Adipocyte (in vitro differentiated cells): ENCODE measurements around the gene SYNE4.
"Not testable (repeated sequence)": the region's sequence is repeated elsewhere in the genome, so short reads cannot be mapped to it uniquely, and the experiment has no call there.

ENCODE experiments used
- DNase-seq: peaks from one replicate; pipeline ENCODE4 v3.0.0-alpha.2; 2015; ENCODE audit warnings: low read depth
- H3K27me3 ChIP-seq: replicated peaks from 2 replicates; pipeline ENCODE4 v1.7.0; 2013; ENCODE audit warnings: mild to moderate bottlenecking, low read length, moderate library complexity; ENCODE audit not compliant: control insufficient read depth, insufficient read depth
- H3K36me3 ChIP-seq: 2 replicates; pipeline ENCODE4 v1.7.0; 2013; ENCODE audit warnings: low read length, mild to moderate bottlenecking, moderate library complexity; ENCODE audit not compliant: control insufficient read depth, insufficient read depth, severe bottlenecking
- H3K4me1 ChIP-seq: 2 replicates; pipeline ENCODE4 v1.7.0; 2013; ENCODE audit warnings: mild to moderate bottlenecking, low read length, moderate library complexity; ENCODE audit not compliant: control insufficient read depth, insufficient read depth
- H3K4me3 ChIP-seq: 2 replicates; pipeline ENCODE4 v1.7.0; 2013; ENCODE audit warnings: mild to moderate bottlenecking, low read length, moderate library complexity
- H3K9ac ChIP-seq: 2 replicates; pipeline ENCODE4 v1.7.0; 2013; ENCODE audit warnings: mild to moderate bottlenecking, low read length, moderate library complexity
- H3K9me3 ChIP-seq: 2 replicates; pipeline ENCODE4 v1.7.0; 2013; ENCODE audit warnings: mild to moderate bottlenecking, low read length, moderate library complexity; ENCODE audit not compliant: control insufficient read depth

SYNE4 gene

GRCh38 chr19:35986111-35986510 lies 22.5 kb downstream of the SYNE4 start:
- Histone ChIP-seq H3K27me3 (peaks cover 43% of the 10 kb centered on the region), H3K9ac (no peak overlapping the region), H3K4me3 (no peak overlapping the region), H3K4me1 (no peaks in the 10 kb centered on the region), H3K9me3 (peaks cover 5% of the 10 kb centered on the region), H3K36me3 (no peaks in the 10 kb centered on the region)
- DNase-seq = no peak

GRCh38 chr19:35983177-35983576 lies 25.4 kb downstream of the SYNE4 start:
- Histone ChIP-seq H3K27me3 (peaks cover 35% of the 10 kb centered on the region), H3K9me3 (no peaks in the 10 kb centered on the region), H3K4me3 (no peak overlapping the region), H3K36me3 (no peaks in the 10 kb centered on the region), H3K4me1 (no peaks in the 10 kb centered on the region), H3K9ac (no peak overlapping the region)
- DNase-seq = no peak

GRCh38 chr19:35980997-35981396 lies 27.6 kb downstream of the SYNE4 start:
- H3K27me3 ChIP-seq = peaks cover 37% of the 10 kb centered on the region
- not testable (repeated sequence) for H3K9me3 ChIP-seq, H3K4me1 ChIP-seq, H3K36me3 ChIP-seq, DNase-seq, H3K9ac ChIP-seq, H3K4me3 ChIP-seq

- Histone ChIP-seq H3K9me3 (no peaks in the 10 kb centered on the region), H3K4me3 (no peak overlapping the region), H3K27me3 (peaks cover 27% of the 10 kb centered on the region), H3K9ac (no peak overlapping the region), H3K36me3 (no peaks in the 10 kb centered on the region), H3K4me1 (no peaks in the 10 kb centered on the region)
- DNase-seq = no peak
Observed at GRCh38 chr19:35978832-35979365, 29.7 kb downstream of the SYNE4 start.

- Histone ChIP-seq H3K36me3 (no peaks in the 10 kb centered on the region), H3K9me3 (no peaks in the 10 kb centered on the region), H3K27me3 (peaks cover 28% of the 10 kb centered on the region), H3K9ac (no peak overlapping the region), H3K4me1 (no peaks in the 10 kb centered on the region), H3K4me3 (no peak overlapping the region)
- DNase-seq = no peak
Observed at GRCh38 chr19:35978271-35978670, 30.3 kb downstream of the SYNE4 start.

GRCh38 chr19:35977446-35978222 lies 31.0 kb downstream of the SYNE4 start:
- Histone ChIP-seq H3K36me3 (no peaks in the 10 kb centered on the region), H3K9me3 (no peaks in the 10 kb centered on the region), H3K4me1 (no peaks in the 10 kb centered on the region), H3K4me3 (no peak overlapping the region), H3K9ac (no peak overlapping the region), H3K27me3 (peaks cover 28% of the 10 kb centered on the region)
- DNase-seq = no peak

GRCh38 chr19:35975608-35976214 lies 32.9 kb downstream of the SYNE4 start:
- Histone ChIP-seq H3K27me3 (peaks cover 17% of the 10 kb centered on the region), H3K4me1 (no peaks in the 10 kb centered on the region), H3K9me3 (no peaks in the 10 kb centered on the region), H3K4me3 (no peak overlapping the region), H3K9ac (no peak overlapping the region), H3K36me3 (no peaks in the 10 kb centered on the region)
- DNase-seq = peak; percentile 50

GRCh38 chr19:35973487-35973886 lies 35.1 kb downstream of the SYNE4 start:
- Histone ChIP-seq H3K4me1 (no peaks in the 10 kb centered on the region), H3K9ac (no peak overlapping the region), H3K4me3 (no peak overlapping the region), H3K36me3 (no peaks in the 10 kb centered on the region), H3K9me3 (no peaks in the 10 kb centered on the region), H3K27me3 (peaks cover 21% of the 10 kb centered on the region)
- DNase-seq = no peak

GRCh38 chr19:35966771-35967170 lies 41.8 kb downstream of the SYNE4 start:
- Histone ChIP-seq H3K4me3 (no peak overlapping the region), H3K9me3 (no peaks in the 10 kb centered on the region), H3K9ac (no peak overlapping the region), H3K4me1 (no peaks in the 10 kb centered on the region), H3K36me3 (no peaks in the 10 kb centered on the region), H3K27me3 (peaks cover 7% of the 10 kb centered on the region)
- DNase-seq = no peak

GRCh38 chr19:35963514-35963913 lies 45.1 kb downstream of the SYNE4 start:
- Histone ChIP-seq H3K27me3 (peaks cover 33% of the 10 kb centered on the region), H3K4me3 (no peak overlapping the region), H3K9ac (no peak overlapping the region), H3K4me1 (peaks cover 5% of the 10 kb centered on the region), H3K36me3 (no peaks in the 10 kb centered on the region), H3K9me3 (no peaks in the 10 kb centered on the region)
- DNase-seq = peak; percentile 53

- Histone ChIP-seq H3K9ac (no peak overlapping the region), H3K4me3 (no peak overlapping the region), H3K9me3 (no peaks in the 10 kb centered on the region), H3K27me3 (peaks cover 44% of the 10 kb centered on the region), H3K4me1 (peaks cover 5% of the 10 kb centered on the region), H3K36me3 (no peaks in the 10 kb centered on the region)
- no peak for DNase-seq
Observed at GRCh38 chr19:35960432-35960972, 48.1 kb downstream of the SYNE4 start.
